Muscle of arm (tissue), 12 donors: ENCODE results near the gene C11orf24. TPM values are rescaled to one million over a fixed set of nuclear protein-coding genes. Genes with fewer than 3 reads are reported as not detected.
A peak's percentile ranks its signal among the peaks of the same experiment; 100 is the strongest.

Experiments
- DNase-seq: peaks from one replicate; pipeline ENCODE4 v3.0.0-alpha.2; 2013
- polyA plus RNA-seq, 12 donors: library from polyadenylated mRNA; unstranded; fragments of 120-200 nt; gene quantifications; one replicate each; pipeline ENCODE4 v1.2.1, GENCODE V29; 2013; ENCODE audit not compliant: insufficient read length in 12 of 12

Gene C11orf24
- polyA plus RNA-seq, 12 donors: 20.9 to 47.8 (median 26.9) TPM; not detected in 1

GRCh38 chr11:68212421-68213134 lies 59.2 kb downstream of the C11orf24 start:
- peak; percentile 77 for DNase-seq

GRCh38 chr11:68211546-68211945 lies 60.2 kb downstream of the C11orf24 start:
- DNase-seq: no peak

Other genes with a start within 250 kb of the C11orf24 start
- 10 to 100 TPM in 11 of 12 donors, not detected in 1; 43.8 to 82.3 (median 58.9) TPM for gene NDUFS8, start 241.3 kb downstream of the C11orf24 start, polyA plus RNA-seq
- 10 to 100 TPM in 11 of 12 donors, not detected in 1; 15.3 to 47.2 (median 24.0) TPM for gene TCIRG1, start 232.9 kb downstream of the C11orf24 start, polyA plus RNA-seq
- 10 to 100 TPM in 11 of 12 donors, not detected in 1; 10.7 to 43.3 (median 22.1) TPM for gene CHKA, start 150.6 kb downstream of the C11orf24 start, polyA plus RNA-seq
- 10 to 100 TPM in 11 of 12 donors, not detected in 1; 40.3 to 61.3 (median 47.9) TPM for gene KMT5B, start 58.7 kb downstream of the C11orf24 start, polyA plus RNA-seq
- 10 to 100 TPM in 11 of 12 donors, not detected in 1; 33.3 to 88.3 (median 44.0) TPM for gene LRP5, start 40.6 kb upstream of the C11orf24 start, polyA plus RNA-seq
- gene PPP6R3, start 188.8 kb upstream of the C11orf24 start, polyA plus RNA-seq: 10 to 100 TPM in 11 of 12 donors, not detected in 1; 49.0 to 96.1 (median 68.0) TPM